DOHH2 (cell line): ENCODE results near the gene CDK14.

Source experiments
- EZH2phosphoT487 ChIP-seq: fragments of 200-600 bp; sonication (generic); IDR thresholded peaks from 2 replicates; pipeline ENCODE4 v1.6.1; 2017; ENCODE audit warnings: borderline replicate concordance, mild to moderate bottlenecking, antibody characterized with exemption, low read length, moderate library complexity, mixed read lengths
- TF ChIP-seq, protein P1 (sequence below): fragments of 200-600 bp; sonication (generic); IDR thresholded peaks from one replicate; pipeline ENCODE4 v1.5.1; 2014; ENCODE audit warnings: antibody characterized with exemption, mild to moderate bottlenecking, low read depth, low read length; ENCODE audit not compliant: poor library complexity, severe bottlenecking

DNA sequence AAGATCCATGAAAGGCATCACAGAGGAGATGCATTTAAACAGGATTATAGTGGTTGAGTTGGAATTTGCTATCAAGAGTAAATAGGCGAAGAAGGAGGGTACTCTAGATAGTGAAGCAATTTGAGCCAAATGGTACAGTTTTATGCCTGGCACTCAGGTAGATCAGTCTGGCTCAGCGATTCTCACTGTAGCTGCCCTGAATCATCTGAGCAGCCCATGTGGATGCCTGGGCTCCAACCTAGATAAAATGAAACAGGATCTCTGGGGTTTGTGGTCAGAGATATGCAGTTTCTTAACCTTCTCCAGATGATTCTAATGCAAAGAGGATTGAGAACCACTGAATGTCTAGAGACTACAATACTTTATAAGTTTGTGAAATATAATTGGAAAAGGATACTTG, 386.1 kb downstream of the CDK14 start:
- TF ChIP-seq, protein P1, sequence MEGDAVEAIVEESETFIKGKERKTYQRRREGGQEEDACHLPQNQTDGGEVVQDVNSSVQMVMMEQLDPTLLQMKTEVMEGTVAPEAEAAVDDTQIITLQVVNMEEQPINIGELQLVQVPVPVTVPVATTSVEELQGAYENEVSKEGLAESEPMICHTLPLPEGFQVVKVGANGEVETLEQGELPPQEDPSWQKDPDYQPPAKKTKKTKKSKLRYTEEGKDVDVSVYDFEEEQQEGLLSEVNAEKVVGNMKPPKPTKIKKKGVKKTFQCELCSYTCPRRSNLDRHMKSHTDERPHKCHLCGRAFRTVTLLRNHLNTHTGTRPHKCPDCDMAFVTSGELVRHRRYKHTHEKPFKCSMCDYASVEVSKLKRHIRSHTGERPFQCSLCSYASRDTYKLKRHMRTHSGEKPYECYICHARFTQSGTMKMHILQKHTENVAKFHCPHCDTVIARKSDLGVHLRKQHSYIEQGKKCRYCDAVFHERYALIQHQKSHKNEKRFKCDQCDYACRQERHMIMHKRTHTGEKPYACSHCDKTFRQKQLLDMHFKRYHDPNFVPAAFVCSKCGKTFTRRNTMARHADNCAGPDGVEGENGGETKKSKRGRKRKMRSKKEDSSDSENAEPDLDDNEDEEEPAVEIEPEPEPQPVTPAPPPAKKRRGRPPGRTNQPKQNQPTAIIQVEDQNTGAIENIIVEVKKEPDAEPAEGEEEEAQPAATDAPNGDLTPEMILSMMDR: no peak
- TF ChIP-seq EZH2phosphoT487: no peak
